H1 (cell line): ENCODE data around the gene MC4R. TPM values are rescaled to one million over a fixed set of nuclear protein-coding genes. Genes with fewer than 3 reads are reported as not detected.

Experiments
- CTCF ChIA-PET: fragments of 300-600 bp; sonication (Branson Sonifier 250); formaldehyde crosslinking; loops from one replicate; lab custom pipeline; 2021; ENCODE audit not compliant: partially characterized antibody; lab: Charles Lee
- POLR2A ChIA-PET: fragments of 300-600 bp; sonication (Branson Sonifier 250); formaldehyde crosslinking; loops from one replicate; lab custom pipeline; 2021; ENCODE audit warnings: inconsistent platforms; ENCODE audit not compliant: partially characterized antibody; lab: Charles Lee
- DNase-seq, 2 experiments: peaks; one replicate each; pipeline versions ENCODE4 v3.0.0 to v3.0.0-alpha.2; 2010 to 2022; ENCODE audit warnings: low spot score in 2 of 2, low read depth in 1 of 2, mixed read lengths in 1 of 2
- FAIRE-seq: peaks from 2 replicates; lab custom pipeline; 2011; peaks lifted over from hg19 to GRCh38; lab: Jason Lieb, UNC
- H2AFZ ChIP-seq: 2 replicates; pipeline ENCODE4 v1.8.1; 2012; ENCODE audit warnings: low read length, inconsistent platforms
- H2AK5ac ChIP-seq: 2 replicates; pipeline ENCODE4 v1.6.1; 2013; ENCODE audit warnings: low read depth, low read length
- H2BK120ac ChIP-seq: replicated peaks from 2 replicates; pipeline ENCODE3; 2013; ENCODE audit warnings: low read depth, low read length, inconsistent platforms
- H2BK12ac ChIP-seq: 2 replicates; pipeline ENCODE4 v1.6.1; 2013; ENCODE audit warnings: low read depth, low read length
- H2BK15ac ChIP-seq: 2 replicates; pipeline ENCODE4 v1.6.1; 2013; ENCODE audit warnings: low read length
- H2BK20ac ChIP-seq: 2 replicates; pipeline ENCODE4 v1.6.1; 2013; ENCODE audit warnings: low read length
- H2BK5ac ChIP-seq: 2 replicates; pipeline ENCODE4 v1.6.1; 2013; ENCODE audit warnings: low read depth, low read length
- H3K14ac ChIP-seq: 2 replicates; pipeline ENCODE4 v1.6.1; 2013; ENCODE audit warnings: inconsistent platforms; ENCODE audit not compliant: insufficient read length
- H3K18ac ChIP-seq: 2 replicates; pipeline ENCODE4 v1.6.1; 2013; ENCODE audit warnings: low read length; ENCODE audit errors: extremely low read depth
- H3K23ac ChIP-seq: 2 replicates; pipeline ENCODE4 v1.6.1; 2013; ENCODE audit warnings: inconsistent platforms; ENCODE audit not compliant: insufficient read length
- H3K23me2 ChIP-seq: 2 replicates; pipeline ENCODE4 v1.6.1; 2013; ENCODE audit warnings: low read depth, low read length
- H3K27ac ChIP-seq: 2 replicates; pipeline ENCODE4 v1.6.1; 2011; ENCODE audit warnings: low read depth, low read length, inconsistent platforms
- H3K27me3 ChIP-seq, 4 experiments: replicated peaks in 1 of 4; 1 replicate in 1 of 4; 2 replicates in 3 of 4; pipeline versions ENCODE4 v1.6.1 to v1.8.1; 2011 to 2013; ENCODE audit warnings: low read length in 3 of 4, mild to moderate bottlenecking in 3 of 4, inconsistent platforms in 2 of 4, mixed read lengths in 2 of 4, moderate library complexity in 1 of 4; ENCODE audit not compliant: control insufficient read depth in 3 of 4, insufficient read depth in 3 of 4; ENCODE audit errors: extremely low read depth in 1 of 4
- H3K36me3 ChIP-seq, 4 experiments: 2 replicates each; pipeline versions ENCODE4 v1.6.1 to v1.8.1; 2011 to 2013; ENCODE audit warnings: mild to moderate bottlenecking in 4 of 4, low read length in 3 of 4, moderate library complexity in 2 of 4, control low read depth in 1 of 4, inconsistent platforms in 1 of 4; ENCODE audit not compliant: insufficient read depth in 4 of 4, control insufficient read depth in 2 of 4
- H3K4ac ChIP-seq: replicated peaks from 2 replicates; pipeline ENCODE3; 2013; ENCODE audit warnings: low read length, low read depth, mixed read lengths, inconsistent platforms; ENCODE audit not compliant: insufficient read length
- H3K4me1 ChIP-seq, 4 experiments: replicated peaks in 1 of 4; 1 replicate in 1 of 4; 2 replicates in 3 of 4; pipeline versions ENCODE4 v1.6.1 to v1.8.1; 2011 to 2013; ENCODE audit warnings: low read length in 3 of 4, inconsistent platforms in 2 of 4, mixed read lengths in 1 of 4; ENCODE audit not compliant: insufficient read depth in 4 of 4, control insufficient read depth in 3 of 4
- H3K4me2 ChIP-seq, 2 experiments: 2 replicates each; pipeline versions ENCODE4 v1.6.1 to v1.8.1; 2011 to 2013; ENCODE audit warnings: low read depth in 2 of 2, low read length in 2 of 2, control low read depth in 1 of 2, inconsistent platforms in 1 of 2, mild to moderate bottlenecking in 1 of 2; ENCODE audit not compliant: insufficient read depth in 1 of 2
- H3K4me3 ChIP-seq, 4 experiments: fragments of 200-600, 300-600 bp in 1 of 4; sonication (generic), shearing (Covaris generic), sonication (Bioruptor Twin) in 1 of 4; 2 replicates each; pipeline versions ENCODE4 v1.5.1 to v1.8.1; 2011 to 2016; ENCODE audit warnings: low read length in 4 of 4, low read depth in 3 of 4, control low read depth in 2 of 4, inconsistent platforms in 2 of 4, mild to moderate bottlenecking in 2 of 4, mixed read lengths in 1 of 4, moderate library complexity in 1 of 4; ENCODE audit not compliant: insufficient read depth in 2 of 4; ENCODE audit errors: extremely low read depth in 1 of 4
- H3K56ac ChIP-seq: replicated peaks from 2 replicates; pipeline ENCODE3; 2013; ENCODE audit warnings: low read depth, mild to moderate bottlenecking, mixed read lengths, low read length, inconsistent platforms; ENCODE audit not compliant: insufficient read length
- H3K79me1 ChIP-seq: 2 replicates; pipeline ENCODE4 v1.6.1; 2013; ENCODE audit warnings: low read depth, low read length, control low read depth
- H3K79me2 ChIP-seq, 2 experiments: 2 replicates each; pipeline versions ENCODE4 v1.6.1 to v1.8.1; 2012 to 2013; ENCODE audit warnings: low read length in 2 of 2, mild to moderate bottlenecking in 2 of 2, inconsistent platforms in 1 of 2; ENCODE audit not compliant: insufficient read depth in 2 of 2, control insufficient read depth in 1 of 2
- H3K9ac ChIP-seq, 4 experiments: replicated peaks in 1 of 4; 1 replicate in 1 of 4; 2 replicates in 3 of 4; pipeline versions ENCODE4 v1.6.1 to v1.8.1; 2011 to 2013; ENCODE audit warnings: low read depth in 3 of 4, low read length in 3 of 4, control low read depth in 2 of 4, mild to moderate bottlenecking in 2 of 4, moderate library complexity in 2 of 4, inconsistent platforms in 1 of 4; ENCODE audit errors: extremely low read depth in 1 of 4
- H3K9me3 ChIP-seq, 2 experiments: 2 replicates each; pipeline versions ENCODE4 v1.6.1 to v1.8.1; 2012 to 2013; ENCODE audit warnings: mild to moderate bottlenecking in 2 of 2, moderate library complexity in 2 of 2, control low read depth in 1 of 2, inconsistent platforms in 1 of 2, low read depth in 1 of 2, low read length in 1 of 2, mixed read lengths in 1 of 2; ENCODE audit not compliant: insufficient read depth in 2 of 2
- H4K20me1 ChIP-seq, 2 experiments: replicated peaks in 1 of 2; 2 replicates each; pipeline versions ENCODE3 to v1.8.1; 2011 to 2013; ENCODE audit warnings: inconsistent platforms in 2 of 2, low read length in 2 of 2, mild to moderate bottlenecking in 1 of 2; ENCODE audit not compliant: insufficient read depth in 2 of 2, control insufficient read depth in 1 of 2
- H4K5ac ChIP-seq: 2 replicates; pipeline ENCODE4 v1.6.1; 2013; ENCODE audit warnings: low read length, low read depth, mixed read lengths, inconsistent platforms; ENCODE audit not compliant: insufficient read length
- H4K8ac ChIP-seq: 2 replicates; pipeline ENCODE4 v1.8.0; 2013; ENCODE audit warnings: mild to moderate bottlenecking, moderate library complexity, low read length, inconsistent platforms; ENCODE audit not compliant: insufficient read depth; ENCODE audit errors: extremely low read depth
- H4K91ac ChIP-seq: replicated peaks from 2 replicates; pipeline ENCODE3; 2013; ENCODE audit warnings: low read length, mixed read lengths, inconsistent platforms; ENCODE audit not compliant: insufficient read length
- JUN ChIP-seq: IDR thresholded peaks from 2 replicates; pipeline ENCODE4 v1.6.1; 2011; ENCODE audit warnings: low read depth, mild to moderate bottlenecking, improper control_type of control experiment, low read length
- MAX ChIP-seq: IDR thresholded peaks from 2 replicates; pipeline ENCODE4 v1.6.1; 2012; ENCODE audit warnings: inconsistent platforms
- TCF12 ChIP-seq: IDR thresholded peaks from 2 replicates; pipeline ENCODE4 v1.6.1; 2011; ENCODE audit warnings: low read depth, mild to moderate bottlenecking, low read length
- WGBS, 2 experiments: shearing (Covaris generic) in 1 of 2; methylation state at CpG; one replicate each; pipeline versions ENCODE4 v1.1.6 to v1.1.7; 2013 to 2015; ENCODE audit warnings: low lambda C conversion rate in 2 of 2, mixed read lengths in 2 of 2, inconsistent platforms in 1 of 2, low coverage in 1 of 2, missing lambda C conversion rate in 1 of 2; ENCODE audit not compliant: insufficient replicate concordance in 2 of 2, insufficient coverage in 1 of 2, insufficient read length in 1 of 2; ENCODE audit errors: extremely low coverage in 1 of 2, missing lambda C conversion rate in 1 of 2; 5-methylcytosine and 5-hydroxymethylcytosine counted together
- polyA plus RNA-seq, 7 experiments: library from polyadenylated mRNA; depleted of rRNA in 3 of 7; stranded (reverse) in 5 of 7; unstranded in 2 of 7; fragments of >200 nt in 5 of 7; fragments of 200-250 nt in 2 of 7; gene quantifications; 1 replicate in 5 of 7; 2 replicates in 1 of 7; 4 replicates in 1 of 7; pipeline versions ENCODE4 v1.2.1 to v1.2.3, GENCODE V29; 2011 to 2013; ENCODE audit warnings: missing spikeins in 2 of 7, mixed read lengths in 2 of 7
- total RNA-seq: library from RNA; stranded (reverse); fragmentation: NEBNext Ultra II Directional; extraction: Animal tissue kit (Norgen Biotek cat#: 25700); gene quantifications from 2 replicates; pipeline ENCODE4 v1.2.1, GENCODE V29; 2021

The MC4R gene
- total and polyA plus RNA-seq, 2 of the 8 experiments (the other 6 are each of a cell fraction or from before 2014, with no cell fraction given): 0.11 TPM; not detected in 1

GRCh38 chr18:60377778-60378469 is 5.3 kb upstream of the MC4R start:
- no peak overlapping the region for H2BK20ac ChIP-seq
- H3K27ac ChIP-seq: no peak overlapping the region
- no peak overlapping the region for H3K18ac ChIP-seq
- TF ChIP-seq TCF12 (no peak), MAX (no peak), JUN (no peak)
- no peak overlapping the region for H4K8ac ChIP-seq
- WGBS, 2 experiments: 89% methylated on average over 2 of the region's 2 CpGs; no CpG with 5 or more reads in 1 of the 2 experiments
- no peak overlapping the region for H3K56ac ChIP-seq
- no peak for FAIRE-seq
- H3K79me1 ChIP-seq: no peaks in the 10 kb centered on the region
- no peaks in the 10 kb centered on the region for H3K79me2 ChIP-seq
- no peak overlapping the region for H2BK12ac ChIP-seq
- no peaks in the 10 kb centered on the region for H4K20me1 ChIP-seq
- H3K9me3 ChIP-seq: 0 out of 4 replicates have a peak, but pooled peaks cover 0 to 3% of the 10 kb centered on the region in 2 experiments
- no peak overlapping the region for H4K91ac ChIP-seq
- H2BK15ac ChIP-seq: no peak overlapping the region
- H2AFZ ChIP-seq: no peak overlapping the region
- no peak overlapping the region for H3K23ac ChIP-seq
- no peak overlapping the region for H2BK5ac ChIP-seq
- H3K4me1 ChIP-seq: peaks cover 0 to under 1% (median 0%) of the 10 kb centered on the region in 4 experiments; a peak in 1 of 7 replicates
- H3K4ac ChIP-seq: no peak overlapping the region
- H4K5ac ChIP-seq: no peak overlapping the region
- no peaks in the 10 kb centered on the region for H3K27me3 ChIP-seq
- no peak overlapping the region for H2BK120ac ChIP-seq
- H3K14ac ChIP-seq: no peak overlapping the region
- no peak overlapping the region for H2AK5ac ChIP-seq
- H3K4me3 ChIP-seq: no peak overlapping the region
- no peaks in the 10 kb centered on the region for H3K23me2 ChIP-seq
- DNase-seq: no peak
- no peak overlapping the region for H3K4me2 ChIP-seq
- CTCF ChIA-PET: no interaction called here
- no peaks in the 10 kb centered on the region for H3K36me3 ChIP-seq
- POLR2A ChIA-PET: no interaction called here
- no peak overlapping the region for H3K9ac ChIP-seq
